Adrenal gland (tissue), 5 donors: ENCODE measurements around the gene PPP3R2.

ENCODE experiments used
- POLR2A ChIP-seq, 2 donors: fragments of 450-650 bp; IDR thresholded peaks; one replicate each; pipeline ENCODE4 v1.6.1; 2017; ENCODE audit warnings: antibody characterized with exemption in 2 of 2, mild to moderate bottlenecking in 2 of 2, moderate library complexity in 1 of 2
- TF ChIP-seq, protein P1 (sequence below), 6 experiments: fragments of 450-650 bp in 4 of 6; fragments of 200-600 bp in 2 of 6; sonication (generic) in 1 of 6; IDR thresholded peaks; 1 replicate in 5 of 6; 2 replicates in 1 of 6; pipeline versions ENCODE4 v1.5.1 to v1.8.0; 2016 to 2021; ENCODE audit warnings: antibody characterized with exemption in 6 of 6, mild to moderate bottlenecking in 2 of 6, moderate library complexity in 1 of 6
- donor health status: DM: no; HTN: no; CAD: no.

DNA sequence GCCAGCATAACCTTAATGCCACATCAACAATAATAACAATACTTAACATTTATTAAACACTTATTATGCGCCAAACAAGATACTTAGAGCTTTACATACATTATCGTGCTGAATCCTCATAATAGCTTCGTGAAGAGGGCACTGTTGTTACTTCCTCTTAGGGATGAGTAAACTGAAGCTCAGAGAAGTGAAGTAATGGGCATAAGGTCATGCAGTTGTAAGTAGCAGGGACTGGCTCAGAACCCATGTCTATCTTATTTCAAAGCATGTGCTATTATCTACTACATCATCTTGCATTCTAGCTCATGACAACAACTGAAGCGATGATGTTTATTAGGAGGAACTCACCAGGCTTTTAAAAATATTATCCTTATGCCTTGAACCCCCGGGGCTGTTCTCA is 34.9 kb upstream of the PPP3R2 start:
- TF ChIP-seq, protein P1, sequence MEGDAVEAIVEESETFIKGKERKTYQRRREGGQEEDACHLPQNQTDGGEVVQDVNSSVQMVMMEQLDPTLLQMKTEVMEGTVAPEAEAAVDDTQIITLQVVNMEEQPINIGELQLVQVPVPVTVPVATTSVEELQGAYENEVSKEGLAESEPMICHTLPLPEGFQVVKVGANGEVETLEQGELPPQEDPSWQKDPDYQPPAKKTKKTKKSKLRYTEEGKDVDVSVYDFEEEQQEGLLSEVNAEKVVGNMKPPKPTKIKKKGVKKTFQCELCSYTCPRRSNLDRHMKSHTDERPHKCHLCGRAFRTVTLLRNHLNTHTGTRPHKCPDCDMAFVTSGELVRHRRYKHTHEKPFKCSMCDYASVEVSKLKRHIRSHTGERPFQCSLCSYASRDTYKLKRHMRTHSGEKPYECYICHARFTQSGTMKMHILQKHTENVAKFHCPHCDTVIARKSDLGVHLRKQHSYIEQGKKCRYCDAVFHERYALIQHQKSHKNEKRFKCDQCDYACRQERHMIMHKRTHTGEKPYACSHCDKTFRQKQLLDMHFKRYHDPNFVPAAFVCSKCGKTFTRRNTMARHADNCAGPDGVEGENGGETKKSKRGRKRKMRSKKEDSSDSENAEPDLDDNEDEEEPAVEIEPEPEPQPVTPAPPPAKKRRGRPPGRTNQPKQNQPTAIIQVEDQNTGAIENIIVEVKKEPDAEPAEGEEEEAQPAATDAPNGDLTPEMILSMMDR (IDR thresholded peaks at IDR 0.05), result no peak
- TF ChIP-seq POLR2A (IDR thresholded peaks at IDR 0.05), result no peak
